GM12878 (cell line): ENCODE data around the gene RMND1. TPM values are rescaled to one million over a fixed set of nuclear protein-coding genes. Genes with fewer than 3 reads are reported as not detected.
A peak's percentile ranks its signal among the peaks of the same experiment; 100 is the strongest.

Experiments used
- ATAC-seq: fragments of 200-7000 bp; cut with Tn5 transposase; 3 replicates; pipeline ENCODE4 v1.9.1; 2020; ENCODE audit warnings: mild to moderate bottlenecking, moderate library complexity
- BruUV-seq: library from RNA; stranded (reverse); fragments of 400-500 nt; replicated peaks from 2 replicates; lab custom pipeline; 2021; lab: Mats Ljungman, UMichigan
- CTCF ChIA-PET: fragments of 300-600 bp; sonication (Branson Sonifier 250); formaldehyde crosslinking; extraction: SDS; loops from one replicate; lab custom pipeline; 2021; ENCODE audit warnings: inconsistent platforms; lab: Yijun Ruan, JAX
- POLR2A ChIA-PET: fragments of 350-600 bp; formaldehyde crosslinking; extraction: SDS; loops from one replicate; lab custom pipeline; 2021; ENCODE audit warnings: inconsistent platforms; lab: Charles Lee
- RAD21 ChIA-PET: fragments of 300-600 bp; sonication (Branson Sonifier 250); formaldehyde crosslinking; loops from one replicate; lab custom pipeline; 2023; ENCODE audit warnings: antibody characterized with exemption; ENCODE audit not compliant: unreplicated experiment; lab: Charles Lee
- SMC1A ChIA-PET: fragments of 300-600 bp; sonication (Branson Sonifier 250); formaldehyde crosslinking; loops from one replicate; lab custom pipeline; 2023; ENCODE audit not compliant: unreplicated experiment, uncharacterized antibody; lab: Charles Lee
- DNase-seq: peaks from one replicate; pipeline ENCODE4 v3.0.0-alpha.2; 2011; ENCODE audit warnings: low read depth, low spot score
- FAIRE-seq: peaks from 3 replicates; lab custom pipeline; 2011; peaks lifted over from hg19 to GRCh38; lab: Jason Lieb, UNC
- H2AFZ ChIP-seq: 2 replicates; pipeline ENCODE4 v1.6.0; 2011; ENCODE audit warnings: low read depth, low read length, control low read depth; ENCODE audit not compliant: control insufficient read depth
- H3K27ac ChIP-seq: 2 replicates; pipeline ENCODE4 v1.5.1; 2011; ENCODE audit warnings: control low read depth; ENCODE audit not compliant: control insufficient read depth, insufficient read depth
- H3K27me3 ChIP-seq, 2 experiments: replicated peaks in 1 of 2; 2 replicates each; pipeline versions ENCODE4 v1.6.0 to v1.6.1; 2011; ENCODE audit warnings: low read length in 1 of 2; ENCODE audit not compliant: control insufficient read depth in 2 of 2, insufficient read depth in 2 of 2
- H3K36me3 ChIP-seq, 2 experiments: 2 replicates each; pipeline ENCODE4 v1.5.1; 2011; ENCODE audit warnings: low read length in 1 of 2; ENCODE audit not compliant: control insufficient read depth in 2 of 2, insufficient read depth in 2 of 2
- H3K4me1 ChIP-seq: 2 replicates; pipeline ENCODE4 v1.6.1; 2011; ENCODE audit warnings: mild to moderate bottlenecking, low read length, moderate library complexity, mixed read lengths; ENCODE audit not compliant: control insufficient read depth, insufficient read depth
- H3K4me2 ChIP-seq: 2 replicates; pipeline ENCODE4 v1.6.0; 2011; ENCODE audit warnings: control low read depth; ENCODE audit not compliant: control insufficient read depth, insufficient read depth
- H3K4me3 ChIP-seq: fragments of 200-600 bp; sonication (generic); 2 replicates; pipeline ENCODE4 v1.5.1; 2016
- H3K79me2 ChIP-seq: 2 replicates; pipeline ENCODE4 v1.6.0; 2011; ENCODE audit warnings: low read length; ENCODE audit not compliant: control insufficient read depth, insufficient read depth
- H3K9ac ChIP-seq: 2 replicates; pipeline ENCODE4 v1.8.0; 2011; ENCODE audit warnings: low read length, control low read depth, mixed read lengths; ENCODE audit not compliant: control insufficient read depth, insufficient read depth
- H3K9me3 ChIP-seq: replicated peaks from 3 replicates; pipeline ENCODE4 v1.5.1; 2011; ENCODE audit warnings: mild to moderate bottlenecking, low read length; ENCODE audit not compliant: control insufficient read depth, insufficient read depth
- H4K20me1 ChIP-seq: 2 replicates; pipeline ENCODE4 v1.6.0; 2011; ENCODE audit not compliant: control insufficient read depth, insufficient read depth
- CBX5 ChIP-seq: sonication (generic); IDR thresholded peaks from 2 replicates; pipeline ENCODE4 v1.6.1; 2016; ENCODE audit warnings: low read depth, moderate library complexity, mild to moderate bottlenecking, inconsistent platforms
- KDM1A ChIP-seq: fragments of 200-600 bp; sonication (generic); IDR thresholded peaks from 2 replicates; pipeline ENCODE4 v1.6.1; 2016; ENCODE audit warnings: borderline replicate concordance
- NFYB ChIP-seq: IDR thresholded peaks from 2 replicates; pipeline ENCODE4 v1.6.1; 2011; ENCODE audit warnings: low read depth, mild to moderate bottlenecking, low read length, improper control_type of control experiment, moderate library complexity; ENCODE audit not compliant: insufficient read depth
- RUNX3 ChIP-seq: IDR thresholded peaks from 2 replicates; pipeline ENCODE4 v1.6.1; 2012; ENCODE audit warnings: low read length, inconsistent platforms
- SPI1 ChIP-seq: IDR thresholded peaks from 2 replicates; pipeline ENCODE4 v1.6.1; 2011; ENCODE audit warnings: low read depth, mild to moderate bottlenecking, low read length, moderate library complexity, borderline replicate concordance; ENCODE audit not compliant: insufficient read depth
- WGBS: methylation state at CpG from one replicate; pipeline ENCODE4 v1.1.6; 2016; ENCODE audit warnings: low lambda C conversion rate; ENCODE audit not compliant: insufficient replicate concordance, insufficient coverage; ENCODE audit errors: missing lambda C conversion rate; 5-methylcytosine and 5-hydroxymethylcytosine counted together
- in situ Hi-C: fragments of 300-500 bp; cut with MboI; formaldehyde crosslinking; loops from 9 replicates; pipeline ENCODE4 v1.14.3; 2018; ENCODE audit warnings: mixed read lengths
- intact Hi-C: fragments of 100-400 bp; cut with micrococcal nuclease; formaldehyde crosslinking; loops from one replicate; pipeline ENCODE4 v1.14.2; 2022; ENCODE audit not compliant: unreplicated experiment
- polyA plus RNA-seq, 11 experiments: library from polyadenylated mRNA; depleted of rRNA in 4 of 11; unstranded in 6 of 11; stranded (reverse) in 5 of 11; fragments of >200 nt; fragmentation: Nextera tagmentation in 4 of 11; fragmentation: Illumina TruSeq in 1 of 11; extraction: Ambion mirVana in 4 of 11; extraction: Trizol in 1 of 11; gene quantifications; 1 replicate in 1 of 11; 2 replicates in 10 of 11; pipeline versions ENCODE4 v1.2.1 to v1.2.3, GENCODE V29; 2011 to 2016; ENCODE audit warnings: inconsistent platforms in 2 of 11, missing spikeins in 2 of 11, low read depth in 1 of 11
- total RNA-seq, 4 experiments: library from RNA; depleted of rRNA in 3 of 4; stranded (reverse); fragments of >200 nt in 3 of 4; fragmentation: Illumina TruSeq in 1 of 4; extraction: Trizol in 1 of 4; gene quantifications; 2 replicates each; pipeline versions ENCODE4 v1.2.1 to v1.2.3, GENCODE V29; 2013 to 2021
- TF ChIP-seq, protein P1 (sequence below): fragments of 450-650 bp; IDR thresholded peaks from 2 replicates; pipeline ENCODE4 v1.6.1; 2017; ENCODE audit warnings: low read depth, mild to moderate bottlenecking, moderate library complexity

Gene RMND1
- total and polyA plus RNA-seq, 10 of the 15 experiments (the other 5 are each of a cell fraction or from before 2014, with no cell fraction given): 15.9 to 34.5 (median 21.4) TPM

DNA sequence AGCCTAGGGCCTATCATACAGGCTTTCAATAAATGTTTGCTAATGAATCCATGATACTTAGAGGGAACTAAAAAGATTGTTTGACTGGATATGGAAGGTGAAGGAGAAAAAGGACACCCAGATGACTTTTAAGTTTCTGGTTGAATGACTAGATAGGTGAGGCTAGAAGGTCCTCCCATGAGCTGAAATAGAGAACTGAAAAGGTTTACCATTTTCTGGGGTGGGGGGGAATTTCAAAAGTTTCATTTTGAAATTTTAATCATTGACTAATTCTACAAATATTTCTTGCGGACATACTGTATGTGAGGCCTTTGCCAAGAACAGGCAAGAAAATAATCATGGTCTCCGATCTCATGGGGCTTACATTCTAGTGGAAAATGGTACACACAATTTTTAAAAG is 42.7 kb downstream of the RMND1 start:
- FAIRE-seq (no peak), ATAC-seq (peak; percentile 82)
- in situ Hi-C loops: no loop called here
- H3K4me1 ChIP-seq: peaks cover 6% of the 10 kb centered on the region
- ChIA-PET RAD21 (no interaction called here), SMC1A (no interaction called here), POLR2A (interaction anchor here (0.6 kb wide), 1 partner anchor 17 kb away, joined by 3 read pairs; no protein-coding TSS in a partner anchor), CTCF (interaction anchor here (0.6 to 6.7 kb wide), 2 partner anchors 31 to 1804 kb away, joined by 3 to 76 read pairs; no protein-coding TSS in a partner anchor)
- peak overlapping the region; percentile 54; the same call in 1 of the 2 replicates for H3K4me2 ChIP-seq
- peaks cover 4 to 31% of the 10 kb centered on the region in 2 experiments; a peak in 3 of 4 replicates for H3K36me3 ChIP-seq
- intact Hi-C loops: no loop called here
- TSS peak; percentile 35 for BruUV-seq
- H3K4me3 ChIP-seq: no peak overlapping the region
- H4K20me1 ChIP-seq: no peaks in the 10 kb centered on the region
- whole genome bisulfite sequencing: 57% methylated on average over 2 of the region's 2 CpGs
- H2AFZ ChIP-seq: no peak overlapping the region
- H3K27me3 ChIP-seq: no peaks in the 10 kb centered on the region
- TF ChIP-seq NFYB: no peak
- peak; percentile 62; the same call in 1 of the 2 replicates for TF ChIP-seq SPI1
- no peak for TF ChIP-seq RUNX3
- TF ChIP-seq, protein P1, sequence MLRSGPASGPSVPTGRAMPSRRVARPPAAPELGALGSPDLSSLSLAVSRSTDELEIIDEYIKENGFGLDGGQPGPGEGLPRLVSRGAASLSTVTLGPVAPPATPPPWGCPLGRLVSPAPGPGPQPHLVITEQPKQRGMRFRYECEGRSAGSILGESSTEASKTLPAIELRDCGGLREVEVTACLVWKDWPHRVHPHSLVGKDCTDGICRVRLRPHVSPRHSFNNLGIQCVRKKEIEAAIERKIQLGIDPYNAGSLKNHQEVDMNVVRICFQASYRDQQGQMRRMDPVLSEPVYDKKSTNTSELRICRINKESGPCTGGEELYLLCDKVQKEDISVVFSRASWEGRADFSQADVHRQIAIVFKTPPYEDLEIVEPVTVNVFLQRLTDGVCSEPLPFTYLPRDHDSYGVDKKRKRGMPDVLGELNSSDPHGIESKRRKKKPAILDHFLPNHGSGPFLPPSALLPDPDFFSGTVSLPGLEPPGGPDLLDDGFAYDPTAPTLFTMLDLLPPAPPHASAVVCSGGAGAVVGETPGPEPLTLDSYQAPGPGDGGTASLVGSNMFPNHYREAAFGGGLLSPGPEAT: 0 out of 2 replicates have a peak, but pooled peaks have one; percentile 26
- 0 out of 2 replicates have a peak, but pooled peaks have one; percentile 43 for TF ChIP-seq CBX5
- no peak for TF ChIP-seq KDM1A
- TF ChIP-seq, all 136 proteins: peak for 3
- H3K27ac ChIP-seq: no peak overlapping the region; the same call in 1 of the 2 replicates
- no peak for DNase-seq
- H3K9ac ChIP-seq: no peak overlapping the region
- peaks cover 2% of the 10 kb centered on the region; the same call in 1 of the 3 replicates for H3K9me3 ChIP-seq
- H3K79me2 ChIP-seq: no peaks in the 10 kb centered on the region; the same call in 1 of the 2 replicates
